HG03342 (cell line): Measurements from ENCODE around the gene MED19.
"Not testable (repeated sequence)": the region's sequence is repeated elsewhere in the genome, so short reads cannot be mapped to it uniquely, and the experiment has no call there.

ENCODE experiments used
- ATAC-seq: cut with Tn5 transposase; IDR thresholded peaks from one replicate; pipeline ENCODE4 v1.9.1; 2021; ENCODE audit warnings: mild to moderate bottlenecking, moderate library complexity; ENCODE audit not compliant: unreplicated experiment

The MED19 gene

GRCh38 chr11:57705432-57705831 lies 6.6 kb downstream of the MED19 start:
- ATAC-seq: not testable (repeated sequence)

GRCh38 chr11:57704932-57705331 lies 7.1 kb downstream of the MED19 start:
- no peak for ATAC-seq

GRCh38 chr11:57703341-57703740 lies 8.7 kb downstream of the MED19 start:
- ATAC-seq: no peak

GRCh38 chr11:57700425-57700824 lies 11.6 kb downstream of the MED19 start:
- ATAC-seq: no peak

GRCh38 chr11:57699813-57700212 lies 12.2 kb downstream of the MED19 start:
- no peak for ATAC-seq

- no peak for ATAC-seq
Observed at GRCh38 chr11:57698843-57699365, 13.1 kb downstream of the MED19 start.

GRCh38 chr11:57690474-57690873 lies 21.5 kb downstream of the MED19 start:
- not testable (repeated sequence) for ATAC-seq

- no peak for ATAC-seq
Observed at GRCh38 chr11:57681168-57681567, 30.8 kb downstream of the MED19 start.

- ATAC-seq: no peak
Observed at GRCh38 chr11:57680552-57680874, 31.5 kb downstream of the MED19 start.

GRCh38 chr11:57679396-57679795 lies 32.6 kb downstream of the MED19 start:
- ATAC-seq: no peak

GRCh38 chr11:57675176-57675941 lies 36.7 kb downstream of the MED19 start:
- ATAC-seq: no peak

GRCh38 chr11:57674251-57674650 lies 37.8 kb downstream of the MED19 start:
- ATAC-seq: no peak

- peak; percentile 2 for ATAC-seq
Observed at GRCh38 chr11:57668434-57668782, 43.6 kb downstream of the MED19 start.

GRCh38 chr11:57667736-57668433 lies 44.1 kb downstream of the MED19 start, which contains the start of gene ZDHHC5:
Gene ZDHHC5 (plus strand): TSS chr11:57668114. CDS start chr11:57673091, 4,977 bp downstream.
- ATAC-seq: peak; percentile 85

GRCh38 chr11:57667117-57667735 lies 44.8 kb downstream of the MED19 start:
- ATAC-seq: peak; percentile 65

- no peak for ATAC-seq
Observed at GRCh38 chr11:57663975-57664374, 48.0 kb downstream of the MED19 start.

GRCh38 chr11:57662893-57663292 lies 49.1 kb downstream of the MED19 start:
- ATAC-seq: no peak

- no peak for ATAC-seq
Observed at GRCh38 chr11:57659669-57660068, 52.3 kb downstream of the MED19 start.

GRCh38 chr11:57658023-57658361 lies 54.0 kb downstream of the MED19 start:
- no peak for ATAC-seq

- peak; percentile 99 for ATAC-seq
Observed at GRCh38 chr11:57657194-57658022, 54.6 kb downstream of the MED19 start, which contains the start of gene CLP1. Gene CLP1 (plus strand): TSS chr11:57657762. CDS start chr11:57659477, 1,715 bp downstream.

GRCh38 chr11:57656885-57657193 lies 55.2 kb downstream of the MED19 start:
- no peak for ATAC-seq
